ENCODE results near the gene SRRD. TPM values are rescaled to one million over a fixed set of nuclear protein-coding genes. Genes with fewer than 3 reads are reported as not detected.

SRRD gene
- total and polyA plus RNA-seq, 10 donors: 9.9 to 21.1 (median 17.9) TPM

DNA sequence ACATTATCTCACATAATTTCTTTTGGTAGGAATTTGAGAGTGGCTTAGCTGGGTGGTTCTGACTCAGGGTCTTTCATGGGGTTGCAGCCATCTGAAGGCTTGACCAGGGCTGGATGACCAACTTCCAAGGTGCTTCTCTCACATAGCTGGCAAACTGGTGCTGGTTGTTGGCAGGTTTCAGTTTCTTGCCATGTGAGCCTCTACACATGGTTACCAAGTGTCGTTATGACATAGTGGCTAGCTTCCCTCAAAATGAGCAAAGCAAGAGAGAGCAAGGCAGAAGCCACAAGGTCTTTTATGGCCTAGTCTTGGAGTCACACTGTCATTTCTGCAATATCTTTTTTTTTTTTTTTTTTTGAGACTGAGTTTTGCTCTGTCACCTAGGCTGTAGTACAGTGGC, 32.8 kb downstream of the SRRD start:
- WGBS, 5 donors: 53 to 83% (median 67%) methylated on average over 1 of the region's 1 CpG
- intact Hi-C loops (cut with DNase I; ENCODE audit: low total_unique reads): no loop called here

DNA sequence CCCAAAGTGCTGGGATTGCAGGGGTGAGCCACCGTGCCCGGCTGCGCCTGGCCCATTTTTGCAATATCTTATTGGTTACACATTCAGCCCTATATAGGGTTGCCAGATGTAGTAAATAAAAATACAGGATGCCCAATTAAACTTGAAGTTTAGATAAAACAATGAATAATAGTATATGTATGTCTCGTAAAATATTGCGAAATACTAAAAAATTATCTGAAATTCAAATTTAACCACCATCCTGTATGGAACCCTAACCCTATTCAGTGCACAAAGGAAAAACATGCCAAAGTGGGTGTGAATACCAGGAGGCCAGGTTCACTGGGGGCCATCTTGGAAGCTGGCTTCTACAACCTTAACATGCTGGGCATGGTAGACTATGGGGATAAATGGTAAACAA, 33.8 kb downstream of the SRRD start:
- DNase-seq: no peak
- Histone ChIP-seq H3K4me1 (peaks cover 4 to 19% (median 13%) of the 10 kb centered on the region in 6 donors), H3K4me3 (no peak overlapping the region), H3K27ac (no peak overlapping the region), H3K36me3 (peaks cover 0 to 8% (median 0%) of the 10 kb centered on the region in 6 donors), H3K9me3 (no peaks in the 10 kb centered on the region), H3K27me3 (replicated peaks in 1 of 7) (no peaks in the 10 kb centered on the region)
- TF ChIP-seq CTCF (IDR thresholded peaks at IDR 0.05 in 8 of 11, conservative IDR thresholded peaks at IDR 0.05 in 3 of 11) (no peak), POLR2A (IDR thresholded peaks at IDR 0.05) (no peak), POLR2AphosphoS5 (IDR thresholded peaks at IDR 0.05) (no peak)
- intact Hi-C loops (cut with DNase I; ENCODE audit: low total_unique reads): no loop called here
- 94 to 98% (median 96%) methylated on average over 5 of the region's 5 CpGs for WGBS, 5 donors

More for the DNA sequence above, 32.8 kb downstream of the SRRD start:
- no peak for DNase-seq
- TF ChIP-seq POLR2AphosphoS5 (IDR thresholded peaks at IDR 0.05): no peak
- TF ChIP-seq POLR2A (IDR thresholded peaks at IDR 0.05): no peak
- no peak for TF ChIP-seq CTCF (IDR thresholded peaks at IDR 0.05 in 8 of 11, conservative IDR thresholded peaks at IDR 0.05 in 3 of 11)
- no peak overlapping the region for H3K27ac ChIP-seq
- peaks cover 7 to 23% (median 18%) of the 10 kb centered on the region in 6 donors for H3K4me1 ChIP-seq
- H3K4me3 ChIP-seq: no peak overlapping the region
- H3K27me3 ChIP-seq (replicated peaks in 1 of 7): no peaks in the 10 kb centered on the region
- H3K9me3 ChIP-seq: no peaks in the 10 kb centered on the region
- no peaks in the 10 kb centered on the region for H3K36me3 ChIP-seq

GRCh38 chr22:26522012-26522411, 38.3 kb downstream of the SRRD start:
- no peaks in the 10 kb centered on the region for H3K27me3 ChIP-seq (replicated peaks in 1 of 7)
- H3K9me3 ChIP-seq: no peaks in the 10 kb centered on the region
- DNase-seq: no peak
- 95 to 97% (median 96%) methylated on average over 2 of the region's 2 CpGs for WGBS, 5 donors
- no peaks in the 10 kb centered on the region for H3K4me1 ChIP-seq
- no peak overlapping the region for H3K27ac ChIP-seq
- no peak for TF ChIP-seq CTCF (IDR thresholded peaks at IDR 0.05 in 8 of 11, conservative IDR thresholded peaks at IDR 0.05 in 3 of 11)
- TF ChIP-seq POLR2A (IDR thresholded peaks at IDR 0.05): no peak
- TF ChIP-seq POLR2AphosphoS5 (IDR thresholded peaks at IDR 0.05): no peak
- H3K36me3 ChIP-seq: peaks cover 0 to 52% (median 27%) of the 10 kb centered on the region in 6 donors
- no peak overlapping the region for H3K4me3 ChIP-seq
- intact Hi-C loops (cut with DNase I; ENCODE audit: low total_unique reads): no loop called here

- H3K27me3 ChIP-seq (replicated peaks in 1 of 7): no peaks in the 10 kb centered on the region
- H3K27ac ChIP-seq: no peak overlapping the region
- peaks cover 0 to 58% (median 33%) of the 10 kb centered on the region in 6 donors for H3K36me3 ChIP-seq
- WGBS, 5 donors: 92 to 99% (median 97%) methylated on average over 4 of the region's 4 CpGs
- H3K9me3 ChIP-seq: no peaks in the 10 kb centered on the region
- intact Hi-C loops (cut with DNase I; ENCODE audit: low total_unique reads): no loop called here
- no peak for DNase-seq
- no peak overlapping the region for H3K4me3 ChIP-seq
- TF ChIP-seq CTCF (IDR thresholded peaks at IDR 0.05 in 8 of 11, conservative IDR thresholded peaks at IDR 0.05 in 3 of 11) (no peak), POLR2AphosphoS5 (IDR thresholded peaks at IDR 0.05) (no peak), POLR2A (IDR thresholded peaks at IDR 0.05) (no peak)
- no peaks in the 10 kb centered on the region for H3K4me1 ChIP-seq
These were observed 38.9 kb downstream of the SRRD start for GRCh38 chr22:26522592-26522991.

Measured in spleen (tissue), 11 donors.